C4-2B (cell line): ENCODE results near the gene TUNAR.
A peak's percentile ranks its signal among the peaks of the same experiment; 100 is the strongest.
"Not testable (repeated sequence)": the region's sequence is repeated elsewhere in the genome, so short reads cannot be mapped to it uniquely, and the experiment has no call there.

Experiments
- H3K27ac ChIP-seq: fragments of 450-650 bp; 2 replicates; pipeline ENCODE4 v1.5.1; 2017
- CTCF ChIP-seq: fragments of 450-650 bp; conservative IDR thresholded peaks from 2 replicates; pipeline ENCODE4 v1.5.1; 2017; ENCODE audit warnings: mild to moderate bottlenecking
- ZFX ChIP-seq: fragments of 450-650 bp; IDR thresholded peaks from 2 replicates; pipeline ENCODE4 v1.6.1; 2017

TUNAR gene

GRCh38 chr14:95953111-95953724 lies 76.6 kb downstream of the TUNAR start:
- no peak for TF ChIP-seq ZFX
- TF ChIP-seq CTCF = no peak
- H3K27ac ChIP-seq = no peak overlapping the region

DNA sequence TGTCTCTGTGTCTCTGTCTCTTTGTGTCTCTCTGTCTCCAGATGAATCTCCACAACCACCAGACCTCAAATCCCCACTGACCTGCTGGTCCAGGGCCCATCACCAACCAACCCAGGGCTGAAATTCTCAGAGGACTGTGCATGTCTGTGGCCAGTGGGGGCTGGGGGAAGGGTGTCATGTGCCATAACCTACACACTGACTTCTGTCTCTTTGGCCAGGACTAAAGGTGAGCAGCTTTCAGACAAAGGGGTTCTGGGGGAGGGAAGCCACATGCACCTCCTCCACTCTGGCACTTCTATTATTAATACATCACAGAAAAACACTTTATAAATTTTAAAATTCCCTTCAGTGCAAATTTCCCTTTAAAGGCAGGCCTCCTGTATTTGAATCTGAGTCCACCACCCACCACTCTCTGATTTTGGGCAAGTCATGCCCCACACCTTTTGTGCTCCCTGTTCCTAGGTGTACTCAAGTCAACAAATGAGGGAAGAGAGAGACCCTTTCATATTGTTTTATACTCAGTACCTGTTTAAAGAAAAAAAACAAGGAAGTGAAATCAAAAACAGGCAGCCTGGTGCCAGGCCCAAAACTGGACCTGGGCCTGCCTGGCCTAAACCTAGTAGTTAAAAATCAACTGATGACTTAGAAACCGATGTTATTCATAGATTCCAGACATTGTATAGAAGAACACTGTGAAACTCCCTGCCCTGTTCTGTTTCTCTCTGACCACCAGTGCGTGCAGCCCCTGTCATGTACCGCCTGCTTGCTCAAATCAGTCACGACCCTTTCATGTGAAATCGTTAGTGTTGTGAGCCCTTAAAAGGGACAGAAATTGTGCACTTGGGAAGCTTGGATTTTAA lies 80.2 kb downstream of the TUNAR start:
- H3K27ac ChIP-seq = peak overlapping the region; percentile 16
- TF ChIP-seq ZFX = no peak
- TF ChIP-seq CTCF = no peak

DNA sequence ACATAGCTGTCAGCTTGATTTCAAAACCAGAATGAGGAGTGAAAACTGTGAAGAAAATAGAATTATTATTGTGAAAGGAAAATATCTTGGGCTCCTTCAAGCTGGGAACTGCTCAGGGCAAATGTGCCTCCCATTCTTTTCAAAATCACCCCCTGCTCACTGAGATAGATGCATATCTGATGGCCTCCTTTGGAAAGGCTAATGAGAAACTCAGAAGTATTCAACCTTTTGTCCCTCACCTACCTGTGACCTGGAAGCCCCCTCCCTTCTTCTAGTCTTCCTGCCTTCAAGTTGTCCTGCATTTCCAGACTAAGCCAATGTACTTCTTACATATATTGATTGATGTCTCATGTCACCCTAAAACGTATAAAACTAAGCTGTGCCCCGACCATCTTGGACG lies 81.5 kb downstream of the TUNAR start:
- no peak for TF ChIP-seq ZFX
- TF ChIP-seq CTCF = no peak
- H3K27ac ChIP-seq = no peak overlapping the region

DNA sequence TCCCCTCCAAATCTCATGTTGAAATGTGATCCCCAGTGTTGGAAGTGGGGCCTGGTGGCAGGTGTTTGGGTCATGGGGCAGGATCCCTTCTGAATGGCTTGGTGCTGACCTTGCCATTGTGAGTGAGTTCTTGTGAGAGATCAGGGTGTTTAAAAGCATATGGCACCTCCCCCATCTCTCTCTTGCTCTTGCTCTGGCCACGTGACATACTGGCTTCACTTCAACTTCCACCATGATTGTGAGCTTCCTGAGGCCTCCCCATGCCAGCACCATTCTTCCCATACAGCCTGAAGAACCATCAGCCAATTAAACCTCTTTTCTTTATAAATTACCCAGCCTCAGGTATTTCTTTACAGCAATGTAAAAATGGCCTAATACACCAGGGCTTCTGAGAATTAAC lies 82.7 kb downstream of the TUNAR start:
- H3K27ac ChIP-seq = no peak overlapping the region
- TF ChIP-seq CTCF (no peak), ZFX (no peak)

DNA sequence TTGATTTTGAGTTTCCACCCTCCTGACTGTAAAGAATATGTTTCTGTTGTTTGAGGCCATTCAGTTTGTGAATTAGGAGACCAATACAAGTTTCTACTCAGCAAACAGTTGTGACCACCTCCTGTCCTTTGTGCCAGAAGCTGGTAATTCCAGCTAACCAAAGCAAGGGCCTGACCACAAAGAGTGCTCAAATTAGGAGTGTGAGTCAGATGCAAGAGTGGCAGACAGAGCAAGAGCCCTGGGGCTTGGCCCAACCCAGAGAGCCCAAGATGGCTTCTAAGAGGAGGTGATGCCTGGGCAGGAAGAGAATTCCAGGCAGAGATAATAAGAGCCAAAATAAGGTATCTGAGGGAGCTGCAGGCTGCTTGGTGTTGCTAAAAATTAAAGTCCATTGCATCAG lies 84.8 kb downstream of the TUNAR start:
- no peak for TF ChIP-seq CTCF
- TF ChIP-seq ZFX = no peak
- H3K27ac ChIP-seq = no peak overlapping the region

DNA sequence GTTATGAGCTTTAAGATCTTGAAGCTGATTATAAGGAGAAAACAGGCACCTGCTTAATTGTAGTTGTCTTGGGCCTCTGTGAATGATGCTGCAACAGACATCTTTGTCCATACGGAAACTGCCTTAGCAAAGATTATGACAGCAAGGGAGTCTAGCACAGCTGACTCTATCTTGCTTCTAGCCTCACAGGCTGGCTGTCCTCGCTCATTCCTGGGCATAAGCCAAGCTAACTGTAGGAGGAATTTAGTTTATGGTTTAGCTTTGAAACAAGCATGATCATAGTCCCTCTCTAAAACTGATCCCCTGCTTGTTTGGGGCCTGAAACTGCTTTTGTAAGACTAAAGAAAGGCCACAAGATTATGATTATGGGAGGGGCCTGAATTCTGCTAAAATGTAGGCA lies 88.3 kb downstream of the TUNAR start:
- TF ChIP-seq CTCF = no peak
- TF ChIP-seq ZFX = no peak
- no peak overlapping the region for H3K27ac ChIP-seq

DNA sequence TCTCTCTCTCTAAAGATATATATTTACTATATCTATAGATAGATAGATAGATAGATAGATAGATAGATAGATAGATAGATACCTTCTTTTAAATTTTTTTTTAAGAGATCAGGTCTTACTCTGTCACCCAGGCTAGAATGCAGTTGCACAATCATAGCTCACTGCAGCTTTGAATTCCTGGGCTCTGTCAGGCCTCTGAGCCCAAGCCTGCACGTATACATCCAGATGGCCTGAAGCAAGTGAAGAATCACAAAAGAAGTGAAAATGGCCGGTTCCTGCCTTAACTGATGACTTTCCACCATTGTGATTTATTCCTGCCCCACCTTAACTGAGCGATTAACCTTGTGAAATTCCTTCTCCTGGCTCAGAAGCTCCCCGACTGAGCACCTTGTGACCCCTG lies 91.4 kb downstream of the TUNAR start:
- H3K27ac ChIP-seq = not testable (repeated sequence)
